Activated CD4-positive, alpha-beta memory T cell treated with anti-CD3 and anti-CD28 coated beads for 36 hours (primary cell): ENCODE measurements around the gene TTC4. TPM values are rescaled to one million over a fixed set of nuclear protein-coding genes. Genes with fewer than 3 reads are reported as not detected.

Experiments used
- CTCF ChIA-PET: fragments of 350-600 bp; sonication (Branson Sonifier 250); formaldehyde crosslinking; loops from one replicate; lab custom pipeline; 2021; ENCODE audit warnings: antibody characterized with exemption, inconsistent platforms; lab: Charles Lee
- POLR2A ChIA-PET: fragments of 350-600 bp; sonication (Branson Sonifier 250); formaldehyde crosslinking; loops from one replicate; lab custom pipeline; 2021; ENCODE audit warnings: antibody characterized with exemption; lab: Charles Lee
- DNase-seq: peaks from one replicate; pipeline ENCODE4 v3.0.0-alpha.2; 2020
- H3K27ac Mint-ChIP-seq: one replicate; pipeline ENCODE4 v1.8.0; 2021; ENCODE audit warnings: mixed read lengths
- H3K27me3 Mint-ChIP-seq: one replicate; pipeline ENCODE4 v1.8.0; 2021; ENCODE audit warnings: mixed read lengths
- H3K36me3 Mint-ChIP-seq: one replicate; pipeline ENCODE4 v1.8.0; 2021; ENCODE audit warnings: mixed read lengths
- H3K4me1 Mint-ChIP-seq: one replicate; pipeline ENCODE4 v1.8.0; 2021; ENCODE audit warnings: low read depth, mixed read lengths
- H3K4me3 Mint-ChIP-seq: one replicate; pipeline ENCODE4 v1.8.0; 2021; ENCODE audit warnings: mild to moderate bottlenecking, mixed read lengths
- H3K9me3 Mint-ChIP-seq: one replicate; pipeline ENCODE4 v1.8.0; 2021; ENCODE audit warnings: mixed read lengths
- intact Hi-C: fragments of 100-400 bp; cut with micrococcal nuclease; formaldehyde crosslinking; loops from one replicate; pipeline ENCODE4 v1.15.1; 2023
- total RNA-seq, 2 experiments: library from RNA; stranded (reverse); gene quantifications; one replicate each; pipeline ENCODE4 v1.2.3, GENCODE V29; 2021

TTC4 gene, protein sequence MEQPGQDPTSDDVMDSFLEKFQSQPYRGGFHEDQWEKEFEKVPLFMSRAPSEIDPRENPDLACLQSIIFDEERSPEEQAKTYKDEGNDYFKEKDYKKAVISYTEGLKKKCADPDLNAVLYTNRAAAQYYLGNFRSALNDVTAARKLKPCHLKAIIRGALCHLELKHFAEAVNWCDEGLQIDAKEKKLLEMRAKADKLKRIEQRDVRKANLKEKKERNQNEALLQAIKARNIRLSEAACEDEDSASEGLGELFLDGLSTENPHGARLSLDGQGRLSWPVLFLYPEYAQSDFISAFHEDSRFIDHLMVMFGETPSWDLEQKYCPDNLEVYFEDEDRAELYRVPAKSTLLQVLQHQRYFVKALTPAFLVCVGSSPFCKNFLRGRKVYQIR
- 10 to 100 TPM; 32.7 to 33.5 TPM for total RNA-seq

GRCh38 chr1:54715493-54716298, at the start of gene TTC4:
TSS of gene TTC4 (plus strand) at chr1:54715861. CDS start at chr1:54715909, 48 bp downstream.
- Mint-ChIP-seq H3K9me3 (no peaks in the 10 kb centered on the region), H3K4me1 (peaks cover 30% of the 10 kb centered on the region), H3K27ac (peak within 1 kb of the TSS; percentile 92), H3K36me3 (peaks cover 16% of the 10 kb centered on the region), H3K4me3 (peak within 1 kb of the TSS; percentile 82), H3K27me3 (no peaks in the 10 kb centered on the region)
- ChIA-PET POLR2A (interaction anchor here (0.7 to 2.2 kb wide), 8 partner anchors 15 to 662 kb away, joined by 3 to 23 read pairs (median 4); partner anchors contain the start of genes MRPL37, PARS2, TCEANC2 and TMEM59), CTCF (interaction anchor here (0.8 to 2.0 kb wide), 7 partner anchors 44 to 89 kb away, joined by 3 to 18 read pairs (median 5); partner anchors contain the start of genes PARS2 and TTC22)
- peak; percentile 87 for DNase-seq
- intact Hi-C loops, result loop anchor here (1.0 to 5.0 kb wide), 5 partner anchors 49 to 662 kb away; partner anchors contain the start of genes PARS2, TCEANC2 and TMEM59

DNA sequence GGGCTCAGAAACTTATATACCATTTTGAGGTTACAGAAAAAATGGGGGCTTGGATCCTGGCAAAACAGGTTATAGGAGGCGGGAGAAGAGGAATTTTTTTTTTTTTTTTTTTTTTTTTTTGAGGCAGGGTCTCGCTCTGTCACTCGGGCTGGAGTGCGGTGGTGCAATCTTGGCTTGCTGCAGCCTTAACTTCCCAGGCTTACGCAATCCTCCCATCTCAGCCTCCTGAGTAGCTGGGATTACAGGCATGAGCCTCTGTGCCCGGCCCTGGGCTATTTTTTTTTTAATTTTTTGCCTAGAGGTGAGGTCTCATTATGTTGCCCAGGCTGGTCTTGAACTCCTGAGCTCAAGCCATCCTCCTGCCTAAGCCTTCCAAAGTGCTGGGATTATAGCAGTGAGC, 49.3 kb upstream of the TTC4 start:
- DNase-seq, result no peak
- H3K27ac Mint-ChIP-seq, result no peak overlapping the region
- ChIA-PET CTCF (no interaction called here), POLR2A (no interaction called here)
- H3K9me3 Mint-ChIP-seq, result no peaks in the 10 kb centered on the region
- intact Hi-C loops, result no loop called here
- no peaks in the 10 kb centered on the region for H3K4me1 Mint-ChIP-seq
- no peaks in the 10 kb centered on the region for H3K36me3 Mint-ChIP-seq
- no peaks in the 10 kb centered on the region for H3K27me3 Mint-ChIP-seq
- H3K4me3 Mint-ChIP-seq, result no peak overlapping the region

DNA sequence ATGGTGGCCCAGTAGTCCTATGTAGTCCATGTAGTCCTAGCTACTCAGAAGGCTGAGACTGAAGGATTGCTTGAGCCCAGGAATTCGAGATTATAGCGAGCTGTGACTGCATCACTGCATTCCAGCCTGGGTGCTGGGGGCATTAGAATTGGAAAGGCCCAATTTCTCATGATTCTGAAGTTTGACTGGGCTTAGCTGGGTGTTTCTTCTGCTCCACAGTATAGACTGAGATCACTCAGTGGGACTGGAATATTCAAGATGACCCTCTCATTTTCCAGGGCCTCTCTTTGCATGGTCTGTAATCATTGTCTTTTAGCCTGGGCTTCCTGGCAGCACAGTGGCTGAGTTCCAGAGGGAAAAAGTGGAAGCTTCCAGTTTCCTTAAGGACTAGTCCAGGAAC, 47.9 kb upstream of the TTC4 start:
- H3K9me3 Mint-ChIP-seq, result no peaks in the 10 kb centered on the region
- no peak overlapping the region for H3K27ac Mint-ChIP-seq
- H3K4me3 Mint-ChIP-seq, result no peak overlapping the region
- ChIA-PET CTCF (interaction anchor here (1.0 to 1.8 kb wide), 4 partner anchors 124 to 144 kb away, joined by 3 to 7 read pairs (median 6); partner anchors contain the start of gene TTC22), POLR2A (no interaction called here)
- no peaks in the 10 kb centered on the region for H3K36me3 Mint-ChIP-seq
- peaks cover 4% of the 10 kb centered on the region for H3K4me1 Mint-ChIP-seq
- H3K27me3 Mint-ChIP-seq, result no peaks in the 10 kb centered on the region
- intact Hi-C loops, result no loop called here
- no peak for DNase-seq

GRCh38 chr1:54668567-54668966, 47.1 kb upstream of the TTC4 start:
- Mint-ChIP-seq H3K27ac (no peak overlapping the region), H3K27me3 (peaks cover 3% of the 10 kb centered on the region), H3K4me1 (peaks cover 4% of the 10 kb centered on the region), H3K36me3 (no peaks in the 10 kb centered on the region), H3K9me3 (no peaks in the 10 kb centered on the region), H3K4me3 (no peak overlapping the region)
- POLR2A ChIA-PET, result no interaction called here
- DNase-seq, result no peak
- CTCF ChIA-PET, result interaction anchor here (0.6 to 1.8 kb wide), 4 partner anchors 133 to 479 kb away, joined by 4 to 7 read pairs (median 6); partner anchors contain the start of gene TTC22
- intact Hi-C loops, result no loop called here

DNA sequence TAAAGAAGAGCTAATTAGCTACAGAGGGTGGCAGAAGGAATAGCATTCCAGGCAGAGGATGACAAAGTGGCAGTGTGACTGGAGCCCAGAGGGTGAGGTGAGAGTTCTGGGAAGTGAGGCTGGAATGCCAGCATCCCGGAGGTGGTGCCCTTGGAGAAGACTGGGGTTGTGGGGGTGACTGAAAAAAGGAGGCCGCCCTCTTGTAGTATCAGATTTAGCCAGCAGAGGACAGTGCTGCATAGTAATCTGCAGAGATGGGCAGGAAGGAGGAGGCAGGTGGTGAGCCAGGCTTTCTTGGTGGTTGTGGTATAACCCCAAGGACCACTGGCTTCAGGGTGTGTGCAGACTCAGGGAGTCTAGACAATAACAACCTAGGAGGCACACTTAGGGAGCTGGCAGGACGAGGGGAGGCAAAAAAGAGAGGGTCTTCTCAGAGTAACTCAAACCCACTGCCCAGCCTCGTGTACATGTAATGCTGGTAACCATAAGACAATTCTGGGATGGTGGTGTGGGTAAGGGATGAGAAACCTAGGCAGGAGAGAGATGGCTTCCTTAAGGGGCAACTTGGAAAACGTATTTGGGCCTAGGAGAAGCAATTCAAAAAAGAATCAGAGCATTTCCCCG, 43.6 kb upstream of the TTC4 start:
- DNase-seq, result peak; percentile 84
- H3K27me3 Mint-ChIP-seq, result peaks cover 5% of the 10 kb centered on the region
- no peaks in the 10 kb centered on the region for H3K9me3 Mint-ChIP-seq
- no peak overlapping the region for H3K27ac Mint-ChIP-seq
- H3K36me3 Mint-ChIP-seq, result no peaks in the 10 kb centered on the region
- intact Hi-C loops, result loop anchor here (1.0 kb wide), 1 partner anchor 138 kb away; no protein-coding TSS in a partner anchor
- POLR2A ChIA-PET, result no interaction called here
- H3K4me1 Mint-ChIP-seq, result peaks cover 4% of the 10 kb centered on the region
- CTCF ChIA-PET, result interaction anchor here (0.7 to 5.4 kb wide), 15 partner anchors 9 to 176 kb away, joined by 3 to 28 read pairs (median 5); partner anchors contain the start of genes TTC22 and TTC4
- H3K4me3 Mint-ChIP-seq, result no peak overlapping the region

- H3K4me1 Mint-ChIP-seq, result no peaks in the 10 kb centered on the region
- no peaks in the 10 kb centered on the region for H3K36me3 Mint-ChIP-seq
- CTCF ChIA-PET, result no interaction called here
- intact Hi-C loops, result no loop called here
- POLR2A ChIA-PET, result no interaction called here
- no peak overlapping the region for H3K4me3 Mint-ChIP-seq
- DNase-seq, result no peak
- peaks cover 2% of the 10 kb centered on the region for H3K27me3 Mint-ChIP-seq
- H3K27ac Mint-ChIP-seq, result no peak overlapping the region
- H3K9me3 Mint-ChIP-seq, result no peaks in the 10 kb centered on the region
Measured at GRCh38 chr1:54678776-54679643, 36.7 kb upstream of the TTC4 start.

- POLR2A ChIA-PET, result no interaction called here
- H3K36me3 Mint-ChIP-seq, result no peaks in the 10 kb centered on the region
- CTCF ChIA-PET, result no interaction called here
- H3K4me3 Mint-ChIP-seq, result no peak overlapping the region
- no peaks in the 10 kb centered on the region for H3K4me1 Mint-ChIP-seq
- intact Hi-C loops, result no loop called here
- H3K27me3 Mint-ChIP-seq, result peaks cover under 1% of the 10 kb centered on the region
- H3K9me3 Mint-ChIP-seq, result no peaks in the 10 kb centered on the region
- no peak for DNase-seq
- H3K27ac Mint-ChIP-seq, result no peak overlapping the region
Measured at GRCh38 chr1:54679706-54680105, 36.0 kb upstream of the TTC4 start.

DNA sequence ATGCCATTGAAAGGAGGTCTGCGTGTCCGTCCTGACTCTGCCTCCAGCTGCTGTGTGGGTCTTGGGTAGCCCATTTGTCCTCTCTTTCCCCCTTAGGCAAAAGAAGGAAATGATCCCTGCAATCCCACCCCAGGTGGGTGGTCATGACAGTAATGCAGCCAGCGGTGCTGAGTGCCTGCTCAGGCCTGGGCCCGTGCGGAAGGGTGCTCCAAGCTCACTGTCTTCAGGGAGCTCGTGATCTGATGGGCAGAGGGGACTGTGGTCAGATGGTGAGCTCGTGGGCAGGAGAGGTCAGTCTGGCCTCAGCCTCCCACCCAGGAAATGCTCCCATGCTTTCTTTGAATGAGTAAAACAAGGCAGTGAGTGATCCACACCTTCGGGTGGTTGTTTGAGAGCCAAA, 35.3 kb upstream of the TTC4 start:
- CTCF ChIA-PET, result interaction anchor here (1.2 to 2.5 kb wide), 2 partner anchors 8 to 111 kb away, joined by 3 to 7 read pairs; no protein-coding TSS in a partner anchor
- H3K4me3 Mint-ChIP-seq, result no peak overlapping the region
- intact Hi-C loops, result no loop called here
- H3K9me3 Mint-ChIP-seq, result no peaks in the 10 kb centered on the region
- no peak overlapping the region for H3K27ac Mint-ChIP-seq
- DNase-seq, result no peak
- H3K36me3 Mint-ChIP-seq, result no peaks in the 10 kb centered on the region
- H3K27me3 Mint-ChIP-seq, result no peaks in the 10 kb centered on the region
- no peaks in the 10 kb centered on the region for H3K4me1 Mint-ChIP-seq
- POLR2A ChIA-PET, result no interaction called here

DNA sequence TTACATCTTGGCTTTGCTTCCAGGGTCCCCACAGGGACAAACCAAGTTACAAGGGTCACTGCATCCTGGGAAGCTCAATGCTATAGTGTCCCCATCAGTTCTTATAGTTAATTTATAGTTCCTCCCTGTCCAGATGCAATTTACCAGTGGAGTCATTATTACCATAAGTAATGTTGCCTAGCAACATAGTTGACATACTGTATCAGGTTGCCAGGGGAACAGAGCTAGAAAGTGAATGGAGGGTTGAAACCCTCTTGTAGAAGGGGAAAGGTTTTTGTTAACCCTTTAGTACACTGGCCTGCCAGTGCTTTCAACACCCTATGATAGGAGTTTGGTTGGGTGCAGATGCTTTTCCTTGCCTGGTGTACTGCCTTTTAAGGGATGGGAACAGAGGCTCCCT, 34.3 kb upstream of the TTC4 start:
- ChIA-PET CTCF (interaction anchor here (1.2 to 2.5 kb wide), 2 partner anchors 9 to 110 kb away, joined by 3 to 7 read pairs; no protein-coding TSS in a partner anchor), POLR2A (no interaction called here)
- H3K36me3 Mint-ChIP-seq, result no peaks in the 10 kb centered on the region
- H3K27ac Mint-ChIP-seq, result no peak overlapping the region
- no peak overlapping the region for H3K4me3 Mint-ChIP-seq
- H3K4me1 Mint-ChIP-seq, result no peaks in the 10 kb centered on the region
- H3K27me3 Mint-ChIP-seq, result no peaks in the 10 kb centered on the region
- H3K9me3 Mint-ChIP-seq, result no peaks in the 10 kb centered on the region
- intact Hi-C loops, result no loop called here
- no peak for DNase-seq

DNA sequence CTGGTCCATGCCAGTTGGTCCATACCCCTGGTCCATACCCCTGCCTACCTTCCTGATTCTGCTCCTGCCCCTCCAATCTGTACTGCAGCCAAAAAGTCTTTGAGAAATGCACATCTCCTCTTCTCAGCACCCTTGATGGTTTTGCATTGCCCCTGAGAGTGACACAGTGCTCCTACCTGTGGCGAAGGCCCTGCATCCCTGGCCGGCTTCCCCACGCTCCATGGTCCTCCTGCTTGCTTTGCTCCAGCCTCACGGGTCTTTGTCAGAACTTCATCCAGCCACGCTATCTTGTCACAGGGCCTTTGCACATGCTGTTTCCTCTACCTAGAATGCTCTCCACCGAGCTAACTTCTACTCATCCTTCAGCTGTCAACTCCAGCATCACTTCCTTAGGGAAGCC, 32.2 kb upstream of the TTC4 start:
- H3K4me1 Mint-ChIP-seq, result no peaks in the 10 kb centered on the region
- intact Hi-C loops, result no loop called here
- no peaks in the 10 kb centered on the region for H3K9me3 Mint-ChIP-seq
- H3K4me3 Mint-ChIP-seq, result no peak overlapping the region
- no peaks in the 10 kb centered on the region for H3K27me3 Mint-ChIP-seq
- POLR2A ChIA-PET, result no interaction called here
- H3K27ac Mint-ChIP-seq, result no peak overlapping the region
- CTCF ChIA-PET, result interaction anchor here (0.7 kb wide), 1 partner anchor 11 kb away, joined by 3 read pairs; no protein-coding TSS in a partner anchor
- DNase-seq, result no peak
- no peaks in the 10 kb centered on the region for H3K36me3 Mint-ChIP-seq
